Lower leg skin (tissue), 3 donors: ENCODE results near the gene APEH.

Source experiments
- CTCF ChIP-seq, 3 donors: fragments of 450-650 bp; IDR thresholded peaks; one replicate each; pipeline ENCODE4 v1.5.1; 2016; ENCODE audit warnings: antibody characterized with exemption in 3 of 3, mild to moderate bottlenecking in 3 of 3, moderate library complexity in 2 of 3
- POLR2A ChIP-seq, 2 donors: fragments of 450-650 bp; IDR thresholded peaks; one replicate each; pipeline ENCODE4 v1.6.1; 2016 to 2017; ENCODE audit warnings: antibody characterized with exemption in 2 of 2, mild to moderate bottlenecking in 1 of 2, moderate library complexity in 1 of 2

- no peak for TF ChIP-seq POLR2A (IDR thresholded peaks at IDR 0.05)
- no peak for TF ChIP-seq CTCF (IDR thresholded peaks at IDR 0.05)
These were observed 20.5 kb upstream of the APEH start for GRCh38 chr3:49653621-49654020.
